NB4 (cell line): ENCODE results near the gene BBS9.

ENCODE experiments used
- MYC ChIP-seq: IDR thresholded peaks from 2 replicates; pipeline ENCODE4 v1.6.1; 2011; ENCODE audit warnings: low read depth, low read length
- POLR2A ChIP-seq: IDR thresholded peaks from 2 replicates; pipeline ENCODE4 v1.6.1; 2011; ENCODE audit warnings: mild to moderate bottlenecking; ENCODE audit not compliant: insufficient read length; ENCODE audit errors: extremely low read depth
- TF ChIP-seq, protein P1 (sequence below): IDR thresholded peaks from one replicate; pipeline ENCODE4 v1.5.1; 2012; ENCODE audit warnings: low read depth, low read length
- TF ChIP-seq, protein P2 (sequence below): IDR thresholded peaks from 2 replicates; pipeline ENCODE4 v1.6.1; 2011; ENCODE audit warnings: low read depth, low read length

DNA sequence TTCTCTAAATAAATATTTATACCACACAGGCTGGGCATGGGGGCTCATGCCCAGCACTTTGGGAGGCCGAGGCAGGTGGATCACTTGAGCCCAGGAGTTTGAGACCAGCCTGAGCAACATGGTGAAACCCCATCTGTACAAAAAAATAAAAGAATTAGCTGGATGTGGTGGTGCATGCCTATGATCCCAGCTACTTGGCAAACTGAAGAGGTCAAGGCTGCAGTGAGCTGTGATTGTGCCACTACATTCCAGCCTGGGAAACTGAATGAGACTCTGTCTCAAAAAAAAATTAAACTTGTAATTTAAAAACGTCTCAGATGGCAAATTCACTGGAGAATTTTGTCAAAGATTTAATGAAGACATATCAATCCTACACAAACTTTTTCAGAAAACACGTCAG, 498.4 kb downstream of the BBS9 start:
- TF ChIP-seq, protein P1, sequence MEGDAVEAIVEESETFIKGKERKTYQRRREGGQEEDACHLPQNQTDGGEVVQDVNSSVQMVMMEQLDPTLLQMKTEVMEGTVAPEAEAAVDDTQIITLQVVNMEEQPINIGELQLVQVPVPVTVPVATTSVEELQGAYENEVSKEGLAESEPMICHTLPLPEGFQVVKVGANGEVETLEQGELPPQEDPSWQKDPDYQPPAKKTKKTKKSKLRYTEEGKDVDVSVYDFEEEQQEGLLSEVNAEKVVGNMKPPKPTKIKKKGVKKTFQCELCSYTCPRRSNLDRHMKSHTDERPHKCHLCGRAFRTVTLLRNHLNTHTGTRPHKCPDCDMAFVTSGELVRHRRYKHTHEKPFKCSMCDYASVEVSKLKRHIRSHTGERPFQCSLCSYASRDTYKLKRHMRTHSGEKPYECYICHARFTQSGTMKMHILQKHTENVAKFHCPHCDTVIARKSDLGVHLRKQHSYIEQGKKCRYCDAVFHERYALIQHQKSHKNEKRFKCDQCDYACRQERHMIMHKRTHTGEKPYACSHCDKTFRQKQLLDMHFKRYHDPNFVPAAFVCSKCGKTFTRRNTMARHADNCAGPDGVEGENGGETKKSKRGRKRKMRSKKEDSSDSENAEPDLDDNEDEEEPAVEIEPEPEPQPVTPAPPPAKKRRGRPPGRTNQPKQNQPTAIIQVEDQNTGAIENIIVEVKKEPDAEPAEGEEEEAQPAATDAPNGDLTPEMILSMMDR, result no peak
- TF ChIP-seq POLR2A (no peak), MYC (no peak)
- TF ChIP-seq, protein P2, sequence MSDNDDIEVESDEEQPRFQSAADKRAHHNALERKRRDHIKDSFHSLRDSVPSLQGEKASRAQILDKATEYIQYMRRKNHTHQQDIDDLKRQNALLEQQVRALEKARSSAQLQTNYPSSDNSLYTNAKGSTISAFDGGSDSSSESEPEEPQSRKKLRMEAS, result no peak
